ENCODE measurements around the gene KRTAP1-4. TPM values are rescaled to one million over a fixed set of nuclear protein-coding genes. Genes with fewer than 3 reads are reported as not detected.

Gene KRTAP1-4
- total and polyA plus RNA-seq, 2 experiments from 2014 or later: not detected

GRCh38 chr17:40995116-40995515, 34.9 kb downstream of the KRTAP1-4 start:
- no peak overlapping the region for H3K4me3 ChIP-seq
- H3K4me1 ChIP-seq (ENCODE audit: insufficient read depth): no peaks in the 10 kb centered on the region
- no peak overlapping the region for H3K27ac ChIP-seq
- no peaks in the 10 kb centered on the region for H3F3A ChIP-seq (ENCODE audit: insufficient read depth)
- H3K4me2 ChIP-seq (ENCODE audit: unreplicated experiment): no peak overlapping the region
- H2AFZ ChIP-seq: no peak overlapping the region
- H3K9me2 ChIP-seq (ENCODE audit: insufficient read depth): no peaks in the 10 kb centered on the region
- no peaks in the 10 kb centered on the region for H3K36me3 ChIP-seq (ENCODE audit: low read depth)
- no peak for DNase-seq
- in situ Hi-C loops (cut with MboI): no loop called here
- WGBS, 2 experiments (ENCODE audit: low coverage in 1 of 2, low lambda C conversion rate in 2 of 2, missing lambda C conversion rate in 2 of 2): 25 to 28% methylated on average over 1 of the region's 1 CpG
- H3K9ac ChIP-seq: no peak overlapping the region
- no peaks in the 10 kb centered on the region for H3K79me2 ChIP-seq (ENCODE audit: insufficient read depth)
- H3K27me3 ChIP-seq (replicated peaks; ENCODE audit: insufficient read depth): no peaks in the 10 kb centered on the region
- H4K20me1 ChIP-seq (ENCODE audit: insufficient read depth): no peaks in the 10 kb centered on the region
- TF ChIP-seq EZH2 (IDR thresholded peaks at IDR 0.05; ENCODE audit: insufficient read depth, poor library complexity, severe bottlenecking) (no peak), EZH2phosphoT487 (IDR thresholded peaks at IDR 0.05; ENCODE audit: insufficient read depth, low read depth) (no peak)
- no peaks in the 10 kb centered on the region for H3K9me3 ChIP-seq (ENCODE audit: low read depth)

- no peak for DNase-seq
- Histone ChIP-seq H3F3A (ENCODE audit: insufficient read depth) (no peaks in the 10 kb centered on the region), H3K4me1 (ENCODE audit: insufficient read depth) (no peaks in the 10 kb centered on the region), H3K9me2 (ENCODE audit: insufficient read depth) (no peaks in the 10 kb centered on the region), H3K9ac (no peak within 1 kb of the TSS), H4K20me1 (ENCODE audit: insufficient read depth) (no peaks in the 10 kb centered on the region), H2AFZ (no peak within 1 kb of the TSS), H3K4me3 (no peak within 1 kb of the TSS), H3K27me3 (replicated peaks; ENCODE audit: insufficient read depth) (no peaks in the 10 kb centered on the region), H3K79me2 (ENCODE audit: insufficient read depth) (no peaks in the 10 kb centered on the region), H3K36me3 (ENCODE audit: low read depth) (no peaks in the 10 kb centered on the region), H3K27ac (no peak within 1 kb of the TSS), H3K9me3 (ENCODE audit: low read depth) (no peaks in the 10 kb centered on the region), H3K4me2 (ENCODE audit: unreplicated experiment) (no peak within 1 kb of the TSS)
- in situ Hi-C loops (cut with MboI): no loop called here
- WGBS, 2 experiments (ENCODE audit: low coverage in 1 of 2, low lambda C conversion rate in 2 of 2, missing lambda C conversion rate in 2 of 2): 56 to 60% methylated on average over 4 of the region's 4 CpGs
- TF ChIP-seq EZH2 (IDR thresholded peaks at IDR 0.05; ENCODE audit: insufficient read depth, poor library complexity, severe bottlenecking): no peak
- no peak for TF ChIP-seq EZH2phosphoT487 (IDR thresholded peaks at IDR 0.05; ENCODE audit: insufficient read depth, low read depth)
These were observed 36.2 kb downstream of the KRTAP1-4 start, which contains the start of gene KRTAP3-3 for GRCh38 chr17:40993839-40994238. KRTAP3-3 (minus strand) TSS chr17:40994164; CDS start chr17:40994097, 67 bp downstream.

- H4K20me1 ChIP-seq (ENCODE audit: insufficient read depth): no peaks in the 10 kb centered on the region
- H3K4me3 ChIP-seq: no peak overlapping the region
- H3K9ac ChIP-seq: no peak overlapping the region
- H3K9me2 ChIP-seq (ENCODE audit: insufficient read depth): no peaks in the 10 kb centered on the region
- no peak overlapping the region for H2AFZ ChIP-seq
- H3K79me2 ChIP-seq (ENCODE audit: insufficient read depth): no peaks in the 10 kb centered on the region
- no peaks in the 10 kb centered on the region for H3K36me3 ChIP-seq (ENCODE audit: low read depth)
- H3F3A ChIP-seq (ENCODE audit: insufficient read depth): no peaks in the 10 kb centered on the region
- no peaks in the 10 kb centered on the region for H3K27me3 ChIP-seq (replicated peaks; ENCODE audit: insufficient read depth)
- TF ChIP-seq EZH2phosphoT487 (IDR thresholded peaks at IDR 0.05; ENCODE audit: insufficient read depth, low read depth) (no peak), EZH2 (IDR thresholded peaks at IDR 0.05; ENCODE audit: insufficient read depth, poor library complexity, severe bottlenecking) (no peak)
- no peaks in the 10 kb centered on the region for H3K9me3 ChIP-seq (ENCODE audit: low read depth)
- H3K4me1 ChIP-seq (ENCODE audit: insufficient read depth): no peaks in the 10 kb centered on the region
- in situ Hi-C loops (cut with MboI): no loop called here
- H3K4me2 ChIP-seq (ENCODE audit: unreplicated experiment): no peak overlapping the region
- WGBS, 2 experiments (ENCODE audit: low coverage in 1 of 2, low lambda C conversion rate in 2 of 2, missing lambda C conversion rate in 2 of 2): 94 to 98% methylated on average over 2 of the region's 2 CpGs
- no peak overlapping the region for H3K27ac ChIP-seq
- DNase-seq: no peak
These were observed 36.9 kb downstream of the KRTAP1-4 start for GRCh38 chr17:40993084-40993483.

GRCh38 chr17:40992666-40993065, 37.3 kb downstream of the KRTAP1-4 start:
- in situ Hi-C loops (cut with MboI): no loop called here
- H3K27ac ChIP-seq: no peak overlapping the region
- H2AFZ ChIP-seq: no peak overlapping the region
- H3K9me3 ChIP-seq (ENCODE audit: low read depth): no peaks in the 10 kb centered on the region
- H3K4me1 ChIP-seq (ENCODE audit: insufficient read depth): no peaks in the 10 kb centered on the region
- no peaks in the 10 kb centered on the region for H3K79me2 ChIP-seq (ENCODE audit: insufficient read depth)
- WGBS, 2 experiments (ENCODE audit: low coverage in 1 of 2, low lambda C conversion rate in 2 of 2, missing lambda C conversion rate in 2 of 2): 78 to 88% methylated on average over 3 of the region's 3 CpGs
- H4K20me1 ChIP-seq (ENCODE audit: insufficient read depth): no peaks in the 10 kb centered on the region
- no peak for TF ChIP-seq EZH2phosphoT487 (IDR thresholded peaks at IDR 0.05; ENCODE audit: insufficient read depth, low read depth)
- no peak for TF ChIP-seq EZH2 (IDR thresholded peaks at IDR 0.05; ENCODE audit: insufficient read depth, poor library complexity, severe bottlenecking)
- no peaks in the 10 kb centered on the region for H3K9me2 ChIP-seq (ENCODE audit: insufficient read depth)
- no peak for DNase-seq
- no peaks in the 10 kb centered on the region for H3F3A ChIP-seq (ENCODE audit: insufficient read depth)
- H3K4me3 ChIP-seq: no peak overlapping the region
- no peak overlapping the region for H3K4me2 ChIP-seq (ENCODE audit: unreplicated experiment)
- H3K9ac ChIP-seq: no peak overlapping the region
- H3K27me3 ChIP-seq (replicated peaks; ENCODE audit: insufficient read depth): no peaks in the 10 kb centered on the region
- H3K36me3 ChIP-seq (ENCODE audit: low read depth): no peaks in the 10 kb centered on the region

- in situ Hi-C loops (cut with MboI): no loop called here
- Histone ChIP-seq H3K9ac (no peak overlapping the region), H3K4me1 (ENCODE audit: insufficient read depth) (no peaks in the 10 kb centered on the region), H3K27me3 (replicated peaks; ENCODE audit: insufficient read depth) (no peaks in the 10 kb centered on the region), H3K9me2 (ENCODE audit: insufficient read depth) (no peaks in the 10 kb centered on the region), H3K4me2 (ENCODE audit: unreplicated experiment) (no peak overlapping the region), H3F3A (ENCODE audit: insufficient read depth) (no peaks in the 10 kb centered on the region), H3K27ac (no peak overlapping the region), H3K36me3 (ENCODE audit: low read depth) (no peaks in the 10 kb centered on the region), H3K79me2 (ENCODE audit: insufficient read depth) (no peaks in the 10 kb centered on the region), H3K9me3 (ENCODE audit: low read depth) (no peaks in the 10 kb centered on the region), H3K4me3 (no peak overlapping the region), H4K20me1 (ENCODE audit: insufficient read depth) (no peaks in the 10 kb centered on the region), H2AFZ (no peak overlapping the region)
- 55 to 57% methylated on average over 8 of the region's 8 CpGs for WGBS, 2 experiments (ENCODE audit: low coverage in 1 of 2, low lambda C conversion rate in 2 of 2, missing lambda C conversion rate in 2 of 2)
- TF ChIP-seq EZH2 (IDR thresholded peaks at IDR 0.05; ENCODE audit: insufficient read depth, poor library complexity, severe bottlenecking) (no peak), EZH2phosphoT487 (IDR thresholded peaks at IDR 0.05; ENCODE audit: insufficient read depth, low read depth) (no peak)
- DNase-seq: no peak
These were observed 43.1 kb downstream of the KRTAP1-4 start for GRCh38 chr17:40986920-40987319.

All from GM23248 (cell line).